GM20000 (cell line): ENCODE measurements around the gene NHLH1.

Experiments used
- DNase-seq: peaks from one replicate; pipeline ENCODE4 v3.0.0; 2012; ENCODE audit warnings: low spot score
- CTCF ChIP-seq: IDR thresholded peaks from 2 replicates; pipeline ENCODE4 v1.5.1; 2012; ENCODE audit warnings: mild to moderate bottlenecking, control low read depth; ENCODE audit errors: extremely low read depth, missing control alignments

NHLH1 gene

GRCh38 chr1:160414881-160415280 is 48.0 kb downstream of the NHLH1 start:
- no peak for TF ChIP-seq CTCF
- DNase-seq = no peak

- TF ChIP-seq CTCF = no peak
- no peak for DNase-seq
Measured at GRCh38 chr1:160415696-160416290, 48.9 kb downstream of the NHLH1 start.

- no peak for DNase-seq
- TF ChIP-seq CTCF = no peak
Measured at GRCh38 chr1:160416369-160416768, 49.5 kb downstream of the NHLH1 start.

GRCh38 chr1:160418483-160418882 is 51.6 kb downstream of the NHLH1 start:
- TF ChIP-seq CTCF = no peak
- no peak for DNase-seq

- TF ChIP-seq CTCF = no peak
Measured at GRCh38 chr1:160419150-160419837, 52.4 kb downstream of the NHLH1 start.

GRCh38 chr1:160419838-160420169 is 52.9 kb downstream of the NHLH1 start:
- no peak for TF ChIP-seq CTCF
- DNase-seq = peak; percentile 1

More at GRCh38 chr1:160419150-160419837, 52.4 kb downstream of the NHLH1 start:
- DNase-seq = no peak

GRCh38 chr1:160420881-160421842 is 54.3 kb downstream of the NHLH1 start:
- no peak for DNase-seq
- TF ChIP-seq CTCF = no peak
